ENCODE measurements around the gene JRKL.
A peak's percentile ranks its signal among the peaks of the same experiment; 100 is the strongest.

Gene JRKL

DNA sequence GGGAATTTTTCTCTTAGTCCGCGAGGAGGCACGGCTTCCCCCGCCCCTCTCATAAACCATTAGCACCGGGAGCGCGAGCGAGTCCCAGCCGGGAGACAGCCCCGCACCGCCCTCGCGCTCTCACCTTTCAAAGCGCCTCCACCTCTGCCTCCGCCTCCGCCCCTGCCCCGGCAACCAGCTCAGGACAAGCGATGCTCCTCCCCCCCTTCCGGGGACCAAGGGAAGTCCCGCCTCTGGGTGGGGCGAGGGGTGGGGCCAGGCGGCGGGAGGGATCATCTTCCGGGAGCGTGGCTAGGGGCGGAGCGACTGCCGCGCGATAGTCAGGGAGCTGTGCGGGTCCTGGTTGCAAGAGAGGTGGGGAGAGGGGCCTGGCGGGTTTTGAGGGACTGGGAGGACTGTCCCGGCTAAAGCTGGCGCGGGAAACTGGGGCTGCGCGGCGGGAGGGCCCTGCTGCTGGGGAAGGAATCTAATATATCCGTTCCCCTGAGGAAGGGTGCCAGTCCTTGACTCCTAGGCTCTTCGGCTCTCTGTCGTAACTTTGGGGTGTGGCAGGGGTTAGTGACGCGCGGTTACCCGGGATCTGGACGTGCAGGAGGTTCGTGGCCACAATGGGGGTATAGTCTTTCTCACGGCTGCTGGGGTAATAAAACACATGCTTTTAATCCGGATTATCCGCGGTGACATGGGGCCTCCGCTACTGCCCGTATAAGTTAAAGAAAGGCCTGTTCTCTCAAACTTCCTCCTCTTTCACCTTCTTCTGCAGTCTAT lies at the start of gene JRKL, which contains the start of gene CCDC82:
JRKL (plus strand) TSS at position 294 of the 768 bp plus-strand sequence. CDS start 637 bp downstream, outside the sequence.
CCDC82 (minus strand) TSS at position 193 of the 768 bp plus-strand sequence. CDS start 5,165 bp downstream, outside the sequence.
- peak; percentile 93 for DNase-seq (ENCODE audit: low spot score)

GRCh38 chr11:96340555-96340885 lies 49.3 kb upstream of the JRKL start:
- DNase-seq (ENCODE audit: low spot score): no peak

- DNase-seq (ENCODE audit: low spot score): peak; percentile 36
These were observed 48.4 kb upstream of the JRKL start for GRCh38 chr11:96341211-96342013.

DNA sequence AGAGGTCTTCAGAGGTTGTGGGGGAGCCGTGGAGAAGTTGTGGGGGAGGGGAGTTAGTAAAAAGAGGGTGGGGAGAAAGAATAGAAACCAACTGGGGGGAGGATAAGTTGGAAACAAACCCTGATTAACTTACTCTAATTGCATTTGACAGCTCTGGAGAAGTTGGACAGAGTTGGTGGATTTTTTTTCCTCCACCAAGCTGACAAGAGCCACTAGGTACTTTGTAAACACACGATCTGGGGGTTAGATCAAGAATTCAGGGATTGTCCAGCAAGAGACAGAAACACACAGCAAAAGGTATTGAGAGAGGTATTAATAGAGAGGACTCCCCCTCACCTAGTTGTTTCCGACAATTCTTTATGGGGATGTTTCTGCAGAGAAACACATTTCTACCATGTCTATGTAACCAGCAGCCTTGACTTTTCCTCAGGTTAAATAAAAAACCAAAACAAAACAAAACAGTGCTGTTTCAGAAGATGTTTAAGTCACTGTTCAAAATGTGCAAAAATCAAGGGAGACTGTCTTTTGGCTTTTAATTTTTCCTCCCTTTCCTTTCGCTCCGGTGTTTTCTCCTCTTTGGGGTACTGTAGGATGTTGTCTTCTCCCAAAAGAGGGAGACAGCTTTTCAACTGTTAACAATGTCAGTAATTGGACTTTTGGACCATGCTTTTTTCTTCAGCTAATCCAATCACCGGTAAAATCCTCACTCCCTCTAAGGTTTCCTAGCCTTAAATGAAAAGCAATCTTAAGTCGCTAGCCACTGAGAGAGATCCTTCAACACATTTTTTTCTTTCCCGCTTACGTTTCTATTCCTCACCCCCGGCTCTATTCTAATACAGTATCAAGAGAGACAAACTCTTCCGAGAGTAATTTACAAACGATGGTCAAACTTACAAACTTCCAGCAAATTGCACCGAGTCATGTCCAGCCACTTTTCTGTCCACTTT lies 47.5 kb upstream of the JRKL start:
- no peak for DNase-seq (ENCODE audit: low spot score)

DNA sequence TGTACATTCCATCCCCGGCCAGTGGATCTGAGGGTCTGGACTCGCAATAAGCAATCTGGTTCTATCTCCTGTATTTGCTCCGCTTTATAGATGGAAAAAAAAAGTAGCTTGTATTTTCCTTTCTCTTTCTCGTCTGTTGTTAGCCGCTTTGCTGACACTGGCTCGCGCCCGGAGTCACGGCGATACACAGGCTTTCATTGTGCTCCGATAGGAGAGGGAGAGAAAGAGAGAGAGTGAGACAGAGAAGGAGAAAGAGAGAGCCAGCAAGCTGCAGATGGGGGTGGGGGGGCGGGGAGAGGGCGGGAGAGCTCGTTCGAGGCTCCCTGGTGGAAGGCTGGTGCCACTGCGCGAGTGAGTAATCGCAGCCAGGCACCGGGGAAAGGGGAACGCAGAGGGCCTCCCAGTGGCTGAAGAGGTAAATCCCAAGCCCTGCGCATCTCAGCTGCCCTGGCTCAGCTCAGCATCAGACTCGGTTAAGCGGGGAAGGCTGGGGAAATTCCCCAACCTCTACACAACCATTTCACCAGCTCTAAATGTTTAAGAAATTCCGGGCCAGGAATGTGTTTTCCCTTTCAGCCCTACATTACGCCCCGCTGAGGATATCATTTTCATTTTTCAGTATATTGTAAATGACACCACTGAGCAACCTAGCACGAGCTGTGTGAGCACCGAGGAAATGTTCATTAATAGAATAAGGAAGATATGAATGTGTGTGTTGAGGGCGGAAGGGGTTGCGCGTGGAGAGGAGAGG lies 46.7 kb upstream of the JRKL start, which contains the start of gene MAML2:
MAML2 (minus strand) TSS at position 235 of the 751 bp plus-strand sequence. CDS start 1,300 bp downstream, outside the sequence.
- peak; percentile 93 for DNase-seq (ENCODE audit: low spot score)

- no peak for DNase-seq (ENCODE audit: low spot score)
These were observed 33.0 kb upstream of the JRKL start for GRCh38 chr11:96356848-96357247.

DNA sequence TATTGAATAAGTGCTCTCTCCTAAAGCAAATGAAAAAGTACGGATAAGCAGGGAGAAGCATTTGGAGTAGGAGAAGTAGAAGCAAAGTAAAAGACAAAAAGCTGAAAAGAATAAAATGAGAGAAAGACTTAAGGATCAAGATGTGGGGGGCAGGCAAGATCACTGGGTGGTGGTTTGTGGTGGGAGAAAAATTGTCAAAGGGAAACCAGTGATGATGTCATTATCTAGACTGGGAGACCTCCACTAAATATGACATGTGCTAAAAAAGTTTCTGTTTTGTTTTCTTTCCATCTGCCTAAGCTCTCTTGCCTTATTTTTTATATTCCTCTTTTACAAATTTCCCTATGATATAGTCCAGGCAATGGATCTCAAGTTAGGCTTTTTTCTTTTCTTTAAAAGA lies 32.0 kb upstream of the JRKL start:
- no peak for DNase-seq (ENCODE audit: low spot score)

- no peak for DNase-seq (ENCODE audit: low spot score)
These were observed 31.5 kb upstream of the JRKL start for GRCh38 chr11:96358321-96358720.

DNA sequence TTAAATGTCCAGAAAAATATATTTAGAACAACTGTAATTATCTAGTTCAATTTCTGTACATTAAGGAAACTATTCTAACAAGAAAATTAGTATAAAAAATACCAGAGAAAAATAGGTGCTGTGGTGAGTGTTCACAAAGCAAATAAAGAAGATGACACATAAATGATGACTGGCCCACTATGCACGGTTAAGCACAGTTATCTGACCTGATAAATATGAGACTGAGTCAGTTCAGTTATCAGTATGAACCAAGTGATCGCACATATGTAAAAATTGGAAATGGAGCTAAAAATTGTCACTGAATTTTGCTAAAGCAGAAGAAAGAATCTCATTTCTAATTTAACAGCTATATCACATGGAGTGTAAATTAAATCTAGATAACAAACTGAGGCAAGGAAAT lies 28.0 kb upstream of the JRKL start:
- DNase-seq (ENCODE audit: low spot score): peak; percentile 54

DNA sequence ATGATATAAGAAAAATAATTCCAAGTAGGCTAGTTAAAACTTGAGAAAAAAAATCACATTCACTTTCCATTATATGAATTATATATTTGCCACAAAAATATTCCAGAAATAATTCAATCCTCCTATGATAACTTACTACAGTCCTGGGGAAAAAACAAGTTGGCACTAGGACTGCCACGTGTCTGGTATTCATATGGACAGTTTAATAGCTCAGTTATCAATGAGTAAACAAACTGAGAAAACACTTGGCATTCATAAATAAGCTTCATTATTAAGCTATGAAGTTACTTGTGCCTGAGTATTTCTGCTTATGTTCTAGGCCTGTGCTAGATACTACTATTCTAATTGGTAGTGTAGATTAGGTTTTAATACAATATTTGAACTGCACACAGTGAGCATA lies 24.3 kb upstream of the JRKL start:
- no peak for DNase-seq (ENCODE audit: low spot score)

GRCh38 chr11:96366024-96366423 lies 23.8 kb upstream of the JRKL start:
- DNase-seq (ENCODE audit: low spot score): no peak

DNA sequence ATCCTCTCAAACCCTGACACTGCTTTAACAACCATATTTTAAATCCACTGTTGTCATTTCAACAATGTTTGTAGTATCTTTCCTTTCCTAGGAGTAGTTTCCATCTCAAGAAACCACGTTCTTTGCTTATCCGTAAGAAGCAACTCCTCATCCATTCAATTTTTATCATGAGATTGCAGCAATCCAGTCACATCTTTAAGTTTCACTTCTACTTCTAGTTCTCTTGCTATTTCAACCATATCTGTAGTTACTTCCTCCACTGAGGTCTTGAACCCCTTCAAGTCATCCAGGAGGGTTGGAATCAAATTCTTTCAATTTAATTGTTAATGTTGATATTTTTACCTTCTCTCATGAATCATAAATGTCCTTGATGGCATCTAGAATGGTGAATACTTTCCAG lies 22.5 kb upstream of the JRKL start:
- no peak for DNase-seq (ENCODE audit: low spot score)

DNA sequence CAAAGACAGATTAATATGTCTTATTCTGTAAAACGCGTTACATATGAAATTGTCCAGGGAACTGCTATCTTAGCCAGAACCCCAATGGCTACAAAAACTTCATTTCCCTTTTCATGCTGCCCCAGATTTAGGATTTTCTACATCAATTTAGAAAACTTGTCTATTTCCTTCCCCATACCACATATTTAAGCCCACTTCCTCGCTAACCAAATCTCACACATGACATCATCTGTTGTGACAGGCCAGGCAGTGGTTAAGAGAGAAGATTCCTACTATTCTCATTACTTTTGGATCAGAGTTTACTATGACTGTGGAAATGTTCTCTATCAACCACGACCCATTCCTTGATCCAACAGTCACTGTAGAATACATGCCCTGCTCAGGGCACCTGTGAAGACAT lies 16.0 kb upstream of the JRKL start:
- no peak for DNase-seq (ENCODE audit: low spot score)

DNA sequence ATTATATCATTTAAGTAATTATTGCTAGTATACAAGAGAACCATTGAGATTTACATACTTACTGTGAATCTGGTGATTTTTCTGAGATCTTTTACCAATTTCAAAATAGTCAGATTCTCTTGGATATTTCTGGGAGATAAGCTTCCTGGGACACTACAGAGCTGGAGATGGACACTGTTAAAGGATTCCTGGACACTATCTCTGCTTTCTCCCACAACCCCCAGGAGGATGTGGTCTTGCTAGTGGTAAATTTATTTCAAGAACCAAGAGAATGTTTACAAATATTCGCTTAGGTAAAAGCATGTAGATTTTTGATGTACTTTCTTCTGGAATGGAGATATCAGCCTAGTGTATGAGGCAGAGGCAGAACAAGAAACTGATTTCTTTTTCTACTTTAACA lies 13.0 kb upstream of the JRKL start:
- DNase-seq (ENCODE audit: low spot score): no peak

- no peak for DNase-seq (ENCODE audit: low spot score)
These were observed 5.7 kb upstream of the JRKL start for GRCh38 chr11:96384156-96384555.

GRCh38 chr11:96385187-96385586 lies 4.6 kb upstream of the JRKL start:
- no peak for DNase-seq (ENCODE audit: low spot score)

DNA sequence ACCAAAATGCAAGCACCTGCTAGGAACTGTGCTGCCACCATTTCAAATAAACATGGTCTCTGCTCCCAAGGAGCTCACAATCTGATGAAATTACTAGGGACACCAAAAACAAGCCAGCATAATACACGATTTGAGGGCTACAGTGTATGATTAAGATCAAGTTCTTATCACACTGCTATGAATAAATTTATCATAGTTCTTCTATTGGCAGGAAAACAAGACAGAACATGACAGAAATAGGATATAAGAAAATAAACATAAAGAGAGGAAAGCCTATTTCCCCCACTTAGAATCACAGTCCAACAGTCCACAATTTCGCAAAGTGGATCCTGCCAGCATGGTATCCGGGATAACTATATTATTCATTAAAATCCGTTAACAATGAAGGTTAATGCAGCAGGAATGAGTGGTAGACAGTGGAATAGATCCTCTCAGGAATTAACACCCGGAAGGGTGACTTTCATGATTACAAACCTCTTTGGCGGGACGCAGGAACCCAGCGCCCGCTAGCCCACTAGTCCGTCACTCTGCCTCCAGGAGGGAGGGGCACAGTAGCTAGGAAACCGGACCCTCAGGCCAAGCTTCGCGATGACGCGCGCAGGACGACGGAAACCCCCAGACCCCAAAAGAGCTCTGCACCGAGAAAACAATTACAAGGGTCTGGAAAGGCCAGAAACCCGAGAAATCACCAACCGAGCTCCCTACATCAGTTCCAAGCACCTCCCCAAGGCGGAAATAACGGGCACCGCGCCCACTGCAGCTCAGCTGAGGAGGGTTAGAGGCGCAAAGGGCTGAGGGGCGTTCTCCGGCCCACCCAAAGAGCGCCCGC lies 708 bp upstream of the JRKL start:
- peak; percentile 72 for DNase-seq (ENCODE audit: low spot score)

GRCh38 chr11:96390488-96390792 lies 627 bp downstream of the JRKL start:
- DNase-seq (ENCODE audit: low spot score): peak; percentile 20

- peak; percentile 17 for DNase-seq (ENCODE audit: low spot score)
These were observed 2.0 kb downstream of the JRKL start for GRCh38 chr11:96391698-96392307.

- DNase-seq (ENCODE audit: low spot score): peak; percentile 74
These were observed 4.0 kb downstream of the JRKL start for GRCh38 chr11:96393753-96394348.

Measured in RKO (cell line).